NCI-H2107 treated with DMSO at 0.1 percent for 48 hours (cell line): Measurements from ENCODE around the gene RNASE7.
"Not testable (repeated sequence)": the region's sequence is repeated elsewhere in the genome, so short reads cannot be mapped to it uniquely, and the experiment has no call there.

Experiments
- DNase-seq: peaks from one replicate; lab custom pipeline; 2025; ENCODE audit not compliant: unreplicated experiment; lab: John Stamatoyannopoulos, UW

The RNASE7 gene

GRCh38 chr14:21023174-21023573 lies 19.0 kb upstream of the RNASE7 start:
- no peak for DNase-seq

- DNase-seq = no peak
Observed at GRCh38 chr14:21023817-21024584, 18.2 kb upstream of the RNASE7 start.

GRCh38 chr14:21024585-21025370 lies 17.4 kb upstream of the RNASE7 start, which contains the start of gene NDRG2:
TSS of gene NDRG2 (minus strand) at chr14:21025061. CDS start at chr14:21023315, 1,746 bp downstream.
- peak; percentile 12 for DNase-seq

GRCh38 chr14:21025371-21026273 lies 16.5 kb upstream of the RNASE7 start:
- no peak for DNase-seq

GRCh38 chr14:21026274-21026987 lies 15.7 kb upstream of the RNASE7 start:
- no peak for DNase-seq

GRCh38 chr14:21026988-21027315 lies 15.2 kb upstream of the RNASE7 start:
- no peak for DNase-seq

- DNase-seq = no peak
Observed at GRCh38 chr14:21029917-21030316, 12.2 kb upstream of the RNASE7 start, which contains the start of gene TPPP2. TSS of gene TPPP2 (plus strand) at chr14:21030217. CDS start at chr14:21030582, 365 bp downstream.

- no peak for DNase-seq
Observed at GRCh38 chr14:21030531-21030930, 11.6 kb upstream of the RNASE7 start.

GRCh38 chr14:21032326-21033132 lies 9.6 kb upstream of the RNASE7 start:
- DNase-seq = no peak

- no peak for DNase-seq
Observed at GRCh38 chr14:21033133-21033698, 8.9 kb upstream of the RNASE7 start.

GRCh38 chr14:21034707-21035106 lies 7.5 kb upstream of the RNASE7 start, which contains the start of gene RNASE13:
TSS of gene RNASE13 (minus strand) at chr14:21034807. CDS start at chr14:21034288, 519 bp downstream.
- no peak for DNase-seq

- DNase-seq = no peak
Observed at GRCh38 chr14:21036751-21037150, 5.4 kb upstream of the RNASE7 start.

- no peak for DNase-seq
Observed at GRCh38 chr14:21037156-21037555, 5.0 kb upstream of the RNASE7 start.

- no peak for DNase-seq
Observed at GRCh38 chr14:21038441-21039422, 3.4 kb upstream of the RNASE7 start.

- DNase-seq = peak; percentile 52
Observed at GRCh38 chr14:21039585-21040369, 2.4 kb upstream of the RNASE7 start.

- DNase-seq = no peak
Observed at GRCh38 chr14:21040370-21040925, 1.7 kb upstream of the RNASE7 start.

GRCh38 chr14:21040941-21041340 lies 1.2 kb upstream of the RNASE7 start:
- DNase-seq = not testable (repeated sequence)
